GM23248 (cell line): Measurements from ENCODE around the gene VILL. TPM values are rescaled to one million over a fixed set of nuclear protein-coding genes. Genes with fewer than 3 reads are reported as not detected.

Experiments
- DNase-seq: peaks from one replicate; pipeline ENCODE4 v3.0.0-alpha.2; 2015
- H2AFZ ChIP-seq: fragments of 200-600 bp; sonication (generic); 2 replicates; pipeline ENCODE4 v1.6.1; 2016; ENCODE audit warnings: antibody characterized with exemption
- H3F3A ChIP-seq: fragments of 200-600 bp; sonication (generic); 2 replicates; pipeline ENCODE4 v1.6.1; 2016; ENCODE audit warnings: mild to moderate bottlenecking, antibody characterized with exemption, mixed run types; ENCODE audit not compliant: insufficient read depth
- H3K27ac ChIP-seq: fragments of 200-600 bp; sonication (generic); 2 replicates; pipeline ENCODE4 v1.5.1; 2016; ENCODE audit warnings: mild to moderate bottlenecking
- H3K27me3 ChIP-seq: fragments of 200-600 bp; sonication (generic); replicated peaks from 2 replicates; pipeline ENCODE4 v1.6.1; 2016; ENCODE audit warnings: mild to moderate bottlenecking; ENCODE audit not compliant: insufficient read depth
- H3K36me3 ChIP-seq: fragments of 200-600 bp; sonication (generic); 2 replicates; pipeline ENCODE4 v1.6.1; 2016; ENCODE audit warnings: low read depth, mild to moderate bottlenecking
- H3K4me1 ChIP-seq: fragments of 200-600 bp; sonication (generic); 2 replicates; pipeline ENCODE4 v1.6.1; 2016; ENCODE audit warnings: mild to moderate bottlenecking; ENCODE audit not compliant: insufficient read depth
- H3K4me2 ChIP-seq: fragments of 200-600 bp; sonication (generic); one replicate; pipeline ENCODE4 v1.6.1; 2016; ENCODE audit warnings: mild to moderate bottlenecking; ENCODE audit not compliant: unreplicated experiment
- H3K4me3 ChIP-seq: fragments of 200-600 bp; sonication (generic); 2 replicates; pipeline ENCODE4 v1.5.1; 2016; ENCODE audit warnings: mild to moderate bottlenecking
- H3K79me2 ChIP-seq: fragments of 200-600 bp; sonication (generic); 2 replicates; pipeline ENCODE4 v1.6.1; 2016; ENCODE audit warnings: mild to moderate bottlenecking; ENCODE audit not compliant: insufficient read depth
- H3K9ac ChIP-seq: fragments of 200-600 bp; sonication (generic); 2 replicates; pipeline ENCODE4 v1.6.1; 2016; ENCODE audit warnings: mild to moderate bottlenecking
- H3K9me2 ChIP-seq: fragments of 200-600 bp; sonication (generic); 2 replicates; pipeline ENCODE4 v1.6.1; 2016; ENCODE audit warnings: mixed run types, mild to moderate bottlenecking, moderate library complexity; ENCODE audit not compliant: insufficient read depth
- H3K9me3 ChIP-seq: fragments of 200-600 bp; sonication (generic); one replicate; pipeline ENCODE4 v1.6.1; 2017; ENCODE audit warnings: low read depth
- H4K20me1 ChIP-seq: fragments of 200-600 bp; sonication (generic); 2 replicates; pipeline ENCODE4 v1.6.0; 2016; ENCODE audit not compliant: insufficient read depth
- EZH2 ChIP-seq: fragments of 200-600 bp; sonication (generic); IDR thresholded peaks from 2 replicates; pipeline ENCODE4 v1.6.1; 2018; ENCODE audit warnings: antibody characterized with exemption, mild to moderate bottlenecking; ENCODE audit not compliant: insufficient read depth, poor library complexity, severe bottlenecking
- EZH2phosphoT487 ChIP-seq: fragments of 200-600 bp; sonication (generic); IDR thresholded peaks from 2 replicates; pipeline ENCODE4 v1.6.1; 2018; ENCODE audit warnings: antibody characterized with exemption, moderate library complexity, mild to moderate bottlenecking, low read depth; ENCODE audit not compliant: insufficient read depth
- WGBS, 2 experiments: methylation state at CpG; one replicate each; pipeline ENCODE4 v1.1.6; 2015 to 2017; ENCODE audit warnings: low lambda C conversion rate in 2 of 2, low coverage in 1 of 2; ENCODE audit errors: missing lambda C conversion rate in 2 of 2; 5-methylcytosine and 5-hydroxymethylcytosine counted together
- in situ Hi-C: fragments of 300-500 bp; cut with MboI; formaldehyde crosslinking; loops from 2 replicates; pipeline ENCODE4 v1.15.0; 2020
- polyA plus RNA-seq: library from polyadenylated mRNA; unstranded; fragments of >200 nt; fragmentation: Nextera tagmentation; extraction: Ambion mirVana; gene quantifications from 2 replicates; pipeline ENCODE4 v1.2.1, GENCODE V29; 2016
- total RNA-seq: library from RNA; depleted of rRNA; stranded (reverse); fragments of >200 nt; shearing (Covaris generic); gene quantifications from 2 replicates; pipeline ENCODE4 v1.2.3, GENCODE V29; 2014

Gene VILL
- total and polyA plus RNA-seq, 2 experiments from 2014 or later = 2.8 to 12.4 TPM

- no peaks in the 10 kb centered on the region for H3K9me3 ChIP-seq
- H3K79me2 ChIP-seq = no peaks in the 10 kb centered on the region
- no peaks in the 10 kb centered on the region for H3K27me3 ChIP-seq
- no peaks in the 10 kb centered on the region for H3K4me1 ChIP-seq
- TF ChIP-seq EZH2phosphoT487 = no peak
- TF ChIP-seq EZH2 = no peak
- H4K20me1 ChIP-seq = no peaks in the 10 kb centered on the region
- no peak overlapping the region for H3K27ac ChIP-seq
- H3K36me3 ChIP-seq = peaks cover 7% of the 10 kb centered on the region; the same call in 1 of the 2 replicates
- H3K9ac ChIP-seq = no peak overlapping the region
- no peak overlapping the region for H3K4me2 ChIP-seq
- DNase-seq = no peak
- in situ Hi-C loops = loop anchor here (10.0 kb wide), 1 partner anchor 119 kb away; no protein-coding TSS in a partner anchor
- H3K4me3 ChIP-seq = no peak overlapping the region
- no peaks in the 10 kb centered on the region for H3F3A ChIP-seq
- 81 to 84% methylated on average over 12 of the region's 12 CpGs for WGBS, 2 experiments
- H3K9me2 ChIP-seq = no peaks in the 10 kb centered on the region
- H2AFZ ChIP-seq = no peak overlapping the region
Observed at GRCh38 chr3:37973246-37974054, 17.1 kb upstream of the VILL start.

DNA sequence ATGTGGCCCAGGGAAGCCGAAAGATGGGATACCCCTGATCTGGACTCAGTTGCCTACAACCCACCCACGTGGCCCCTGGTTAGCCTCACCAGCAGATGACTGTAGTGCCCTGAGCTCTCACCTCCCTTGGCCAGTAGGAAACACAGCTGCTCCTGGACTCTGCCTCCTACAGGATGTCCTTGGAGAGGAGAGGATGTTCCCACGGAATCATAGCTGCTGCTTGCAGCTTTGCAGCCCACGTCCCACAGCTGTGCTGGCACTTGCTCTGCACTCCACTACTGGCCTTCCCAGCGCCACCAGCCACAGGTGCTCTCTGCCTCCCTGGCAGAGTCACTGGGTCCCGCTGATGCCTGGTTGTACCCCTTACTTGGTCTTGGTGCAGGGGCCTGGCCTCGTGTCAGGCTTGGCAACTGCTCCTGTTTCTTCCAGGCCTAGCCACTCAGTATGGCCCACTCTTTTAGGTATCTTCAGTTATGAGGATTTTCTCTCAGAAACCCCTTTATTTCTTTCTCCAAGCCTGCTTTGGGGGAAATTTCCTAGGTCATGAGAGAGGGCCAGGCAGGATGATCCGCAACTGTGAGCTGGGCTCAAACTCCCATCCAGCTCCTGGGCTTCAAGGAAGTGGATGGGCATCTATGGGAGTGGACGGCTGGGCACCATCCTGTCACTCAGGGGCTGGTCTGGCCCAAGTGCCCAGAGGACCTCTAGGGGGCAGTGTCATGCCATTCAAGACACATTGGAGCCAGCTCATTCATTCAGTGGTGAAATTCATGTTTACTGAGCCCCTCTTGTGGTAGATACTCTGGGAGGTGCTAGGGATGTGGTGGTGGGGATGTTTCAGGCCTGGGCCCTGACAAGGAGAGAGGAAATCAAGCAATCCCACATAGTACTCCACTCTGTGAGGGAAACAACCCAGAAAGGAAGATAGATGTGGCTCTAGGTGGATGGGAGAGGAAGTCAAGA lies 16.2 kb upstream of the VILL start:
- H3K9ac ChIP-seq = no peak overlapping the region
- H3K9me2 ChIP-seq = no peaks in the 10 kb centered on the region
- H4K20me1 ChIP-seq = no peaks in the 10 kb centered on the region
- H3K27me3 ChIP-seq = no peaks in the 10 kb centered on the region
- H3K27ac ChIP-seq = no peak overlapping the region
- no peak overlapping the region for H3K4me3 ChIP-seq
- H3K4me1 ChIP-seq = no peaks in the 10 kb centered on the region
- no peak overlapping the region for H2AFZ ChIP-seq
- H3K4me2 ChIP-seq = no peak overlapping the region
- no peaks in the 10 kb centered on the region for H3K79me2 ChIP-seq
- no peak for TF ChIP-seq EZH2
- no peak for TF ChIP-seq EZH2phosphoT487
- DNase-seq = peak; percentile 72
- no peaks in the 10 kb centered on the region for H3K9me3 ChIP-seq
- WGBS, 2 experiments = 66 to 71% methylated on average over 9 of the region's 9 CpGs
- H3K36me3 ChIP-seq = peaks cover 7% of the 10 kb centered on the region; the same call in 1 of the 2 replicates
- in situ Hi-C loops = loop anchor here (10.0 kb wide), 1 partner anchor 120 kb away; no protein-coding TSS in a partner anchor
- no peaks in the 10 kb centered on the region for H3F3A ChIP-seq

DNA sequence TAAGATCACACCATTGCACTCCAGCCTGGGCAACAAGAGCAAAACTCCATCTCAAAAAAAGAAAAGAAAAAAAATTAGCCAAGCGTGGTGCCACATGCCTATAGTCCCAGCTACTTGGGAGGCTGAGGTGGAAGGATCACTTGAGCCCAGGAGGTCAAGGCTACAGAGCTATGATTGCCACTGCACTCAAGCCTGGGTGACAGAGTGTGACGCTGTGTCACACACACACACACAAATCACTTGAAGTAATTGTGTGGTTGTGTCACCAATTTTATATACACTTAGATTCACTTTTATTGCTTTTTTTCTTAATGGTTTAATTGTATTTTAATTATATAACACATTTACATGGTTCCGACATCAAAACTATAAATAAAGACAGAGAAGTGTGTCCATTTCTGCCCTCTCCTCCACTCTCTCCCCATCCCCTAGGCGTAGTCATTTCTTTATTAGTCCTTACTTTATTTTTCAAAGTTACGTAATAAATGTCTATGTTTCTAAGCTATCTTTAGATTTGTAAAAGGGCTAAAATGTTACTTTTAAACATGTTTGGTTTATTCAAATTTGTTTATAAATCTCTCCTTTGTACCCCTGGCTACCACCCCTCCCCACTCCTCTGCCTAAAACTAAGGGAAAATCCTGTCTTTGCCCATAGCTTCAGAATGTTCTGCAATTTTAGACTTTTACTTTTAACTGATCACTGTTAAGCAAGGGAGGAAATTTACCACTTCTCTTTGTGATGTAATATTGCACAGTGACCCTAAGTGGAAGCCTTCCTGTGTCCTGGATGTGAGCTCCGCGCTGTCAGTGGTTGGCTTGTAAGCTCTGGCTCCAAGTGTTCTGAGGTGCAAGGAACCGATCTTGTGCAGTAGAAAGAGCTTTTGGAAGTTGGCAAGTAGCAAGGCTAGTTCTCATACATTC lies 10.8 kb upstream of the VILL start:
- Histone ChIP-seq H3K36me3 (peaks cover 20% of the 10 kb centered on the region; the same call in 1 of the 2 replicates), H3K4me1 (no peaks in the 10 kb centered on the region), H3K9ac (no peak overlapping the region), H3K27me3 (no peaks in the 10 kb centered on the region), H3K79me2 (no peaks in the 10 kb centered on the region), H3K9me2 (no peaks in the 10 kb centered on the region), H3F3A (no peaks in the 10 kb centered on the region), H2AFZ (no peak overlapping the region), H3K4me3 (no peak overlapping the region), H3K9me3 (no peaks in the 10 kb centered on the region), H3K4me2 (no peak overlapping the region), H3K27ac (no peak overlapping the region), H4K20me1 (no peaks in the 10 kb centered on the region)
- DNase-seq = no peak
- TF ChIP-seq EZH2 (no peak), EZH2phosphoT487 (no peak)
- WGBS, 2 experiments = 83 to 86% methylated on average over 8 of the region's 8 CpGs
- in situ Hi-C loops = loop anchor here (10.0 kb wide), 1 partner anchor 125 kb away; no protein-coding TSS in a partner anchor
